ENCODE results near the gene AP3B1.
A peak's percentile ranks its signal among the peaks of the same experiment; 100 is the strongest.
"Not testable (repeated sequence)": the region's sequence is repeated elsewhere in the genome, so short reads cannot be mapped to it uniquely, and the experiment has no call there.

Gene AP3B1

GRCh38 chr5:78242001-78242400, 52.5 kb downstream of the AP3B1 start:
- no peak for DNase-seq

- no peak for DNase-seq
Observed at GRCh38 chr5:78237911-78238310, 56.6 kb downstream of the AP3B1 start.

- no peak for DNase-seq
Observed at GRCh38 chr5:78236046-78236445, 58.5 kb downstream of the AP3B1 start.

- no peak for DNase-seq
Observed at GRCh38 chr5:78235289-78235688, 59.2 kb downstream of the AP3B1 start.

- DNase-seq: no peak
Observed at GRCh38 chr5:78234804-78235203, 59.7 kb downstream of the AP3B1 start.

GRCh38 chr5:78232163-78232562, 62.3 kb downstream of the AP3B1 start:
- no peak for DNase-seq

GRCh38 chr5:78224358-78224757, 70.1 kb downstream of the AP3B1 start:
- DNase-seq: no peak

GRCh38 chr5:78221964-78222451, 72.5 kb downstream of the AP3B1 start:
- DNase-seq: no peak

GRCh38 chr5:78221467-78221866, 73.0 kb downstream of the AP3B1 start:
- DNase-seq: no peak

GRCh38 chr5:78215972-78216371, 78.5 kb downstream of the AP3B1 start:
- no peak for DNase-seq

- no peak for DNase-seq
Observed at GRCh38 chr5:78215565-78215964, 78.9 kb downstream of the AP3B1 start.

- no peak for DNase-seq
Observed at GRCh38 chr5:78213799-78214198, 80.7 kb downstream of the AP3B1 start.

GRCh38 chr5:78211052-78211451, 83.4 kb downstream of the AP3B1 start:
- no peak for DNase-seq

- no peak for DNase-seq
Observed at GRCh38 chr5:78204241-78204640, 90.3 kb downstream of the AP3B1 start.

GRCh38 chr5:78203815-78204214, 90.7 kb downstream of the AP3B1 start:
- DNase-seq: no peak

GRCh38 chr5:78190402-78190801, 104.1 kb downstream of the AP3B1 start:
- no peak for DNase-seq

GRCh38 chr5:78188681-78189080, 105.8 kb downstream of the AP3B1 start:
- DNase-seq: not testable (repeated sequence)

GRCh38 chr5:78187172-78187571, 107.3 kb downstream of the AP3B1 start:
- DNase-seq: no peak

GRCh38 chr5:78182838-78183237, 111.7 kb downstream of the AP3B1 start:
- no peak for DNase-seq

- DNase-seq: no peak
Observed at GRCh38 chr5:78178356-78178755, 116.1 kb downstream of the AP3B1 start.

- not testable (repeated sequence) for DNase-seq
Observed at GRCh38 chr5:78170335-78170734, 124.2 kb downstream of the AP3B1 start.

GRCh38 chr5:78162253-78162862, 132.1 kb downstream of the AP3B1 start:
- DNase-seq: peak; percentile 6

GRCh38 chr5:78157001-78157400, 137.5 kb downstream of the AP3B1 start:
- DNase-seq: no peak

GRCh38 chr5:78151594-78152271, 142.8 kb downstream of the AP3B1 start:
- DNase-seq: no peak

GRCh38 chr5:78137290-78137689, 157.2 kb downstream of the AP3B1 start:
- no peak for DNase-seq

All from NCI-H1694 (cell line).